A673 (cell line): ENCODE measurements around the gene PTPRK. TPM values are rescaled to one million over a fixed set of nuclear protein-coding genes. Genes with fewer than 3 reads are reported as not detected.

Source experiments
- BruUV-seq: library from RNA; stranded (reverse); fragments of 400-500 nt; replicated peaks from 2 replicates; lab custom pipeline; 2021; lab: Mats Ljungman, UMichigan
- CTCF ChIA-PET: fragments of 300-600 bp; sonication (Branson Sonifier 250); formaldehyde crosslinking; loops from one replicate; lab custom pipeline; 2022; ENCODE audit warnings: antibody characterized with exemption; lab: Charles Lee
- POLR2A ChIA-PET: fragments of 300-600 bp; sonication (Branson Sonifier 250); formaldehyde crosslinking; loops from one replicate; lab custom pipeline; 2022; ENCODE audit warnings: antibody characterized with exemption; ENCODE audit not compliant: low non-redundant PET; lab: Charles Lee
- DNase-seq: peaks from one replicate; pipeline ENCODE4 v3.0.0-alpha.2; 2015; ENCODE audit warnings: low spot score
- H3K27ac ChIP-seq: fragments of 200-600 bp; sonication (generic); 2 replicates; pipeline ENCODE4 v1.5.1; 2016; ENCODE audit warnings: mixed run types, low read depth, mild to moderate bottlenecking, mixed read lengths, antibody characterized with exemption, low read length; ENCODE audit not compliant: poor library complexity, severe bottlenecking
- H3K27me3 ChIP-seq: fragments of 200-600 bp; sonication (generic); replicated peaks from 2 replicates; pipeline ENCODE4 v1.6.1; 2017; ENCODE audit warnings: mixed run types, low read depth, mild to moderate bottlenecking, mixed read lengths, antibody characterized with exemption, low read length; ENCODE audit not compliant: insufficient read depth, poor library complexity
- H3K36me3 ChIP-seq: fragments of 200-600 bp; sonication (generic); 2 replicates; pipeline ENCODE4 v1.6.1; 2016; ENCODE audit warnings: mixed run types, mild to moderate bottlenecking, mixed read lengths, antibody characterized with exemption, low read length; ENCODE audit not compliant: insufficient read depth, poor library complexity, severe bottlenecking
- H3K4me1 ChIP-seq: fragments of 200-600 bp; sonication (generic); 2 replicates; pipeline ENCODE4 v1.6.1; 2017; ENCODE audit warnings: mixed run types, mild to moderate bottlenecking, mixed read lengths, antibody characterized with exemption, low read length; ENCODE audit not compliant: insufficient read depth, poor library complexity, severe bottlenecking
- H3K4me3 ChIP-seq: fragments of 200-600 bp; sonication (generic); 2 replicates; pipeline ENCODE4 v1.5.1; 2016; ENCODE audit warnings: low read depth, mixed run types, mild to moderate bottlenecking, mixed read lengths, low read length; ENCODE audit not compliant: poor library complexity, severe bottlenecking
- H3K9me3 ChIP-seq: fragments of 200-600 bp; sonication (generic); 2 replicates; pipeline ENCODE4 v1.6.1; 2016; ENCODE audit warnings: mixed run types, low read depth, mild to moderate bottlenecking, mixed read lengths, antibody characterized with exemption, low read length; ENCODE audit not compliant: poor library complexity, severe bottlenecking
- EZH2 ChIP-seq: fragments of 200-600 bp; sonication (generic); IDR thresholded peaks from 2 replicates; pipeline ENCODE4 v1.6.1; 2017; ENCODE audit warnings: borderline replicate concordance, low read depth, mild to moderate bottlenecking, mixed read lengths, antibody characterized with exemption, low read length; ENCODE audit not compliant: poor library complexity, severe bottlenecking
- intact Hi-C: fragments of 100-400 bp; cut with micrococcal nuclease; formaldehyde crosslinking; loops from one replicate; pipeline ENCODE4 v1.10.0; 2022; ENCODE audit not compliant: unreplicated experiment
- total RNA-seq: library from RNA; stranded (reverse); gene quantifications from 2 replicates; pipeline ENCODE4 v1.2.3, GENCODE V29; 2021
- TF ChIP-seq, protein P1 (sequence below): fragments of 300-800, 200-600 bp; sonication (generic); conservative IDR thresholded peaks from 2 replicates; pipeline ENCODE4 v1.5.1; 2017; ENCODE audit warnings: low read depth, mild to moderate bottlenecking, antibody characterized with exemption, low read length, moderate library complexity, mixed read lengths

Gene PTPRK
- total RNA-seq, 1 experiment from 2014 or later = 77.3 TPM

DNA sequence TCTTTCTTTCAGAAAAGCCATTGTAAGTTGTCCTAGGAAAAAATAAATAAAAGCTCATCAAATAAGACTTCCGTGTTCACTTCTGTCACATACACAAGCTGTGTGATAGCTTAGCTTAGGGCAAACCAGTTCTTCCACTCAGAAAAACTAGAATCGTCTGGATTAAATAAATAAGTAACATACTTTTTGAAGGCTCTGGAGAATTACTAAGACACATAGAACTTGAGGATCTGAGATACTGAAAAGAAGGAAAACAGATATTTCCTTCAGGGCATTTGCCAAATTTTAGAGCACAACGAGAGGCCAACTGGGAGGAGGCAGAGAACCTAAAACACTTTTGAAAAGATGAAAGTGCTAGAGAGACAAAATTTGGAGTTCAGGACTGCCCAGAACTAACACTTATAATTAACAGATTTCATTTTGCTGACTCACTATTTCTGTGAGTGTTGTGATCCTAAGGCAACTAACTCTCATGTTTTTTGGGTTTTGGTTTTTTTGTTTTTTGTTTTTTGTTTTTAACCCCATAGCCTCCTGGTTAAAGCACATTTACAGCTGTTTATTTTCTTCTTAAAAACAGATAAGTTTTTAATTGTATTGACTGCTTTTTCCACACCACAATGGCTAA, 580.8 kb downstream of the PTPRK start:
- ChIA-PET CTCF (no interaction called here), POLR2A (no interaction called here)
- H3K27ac ChIP-seq = no peak overlapping the region

DNA sequence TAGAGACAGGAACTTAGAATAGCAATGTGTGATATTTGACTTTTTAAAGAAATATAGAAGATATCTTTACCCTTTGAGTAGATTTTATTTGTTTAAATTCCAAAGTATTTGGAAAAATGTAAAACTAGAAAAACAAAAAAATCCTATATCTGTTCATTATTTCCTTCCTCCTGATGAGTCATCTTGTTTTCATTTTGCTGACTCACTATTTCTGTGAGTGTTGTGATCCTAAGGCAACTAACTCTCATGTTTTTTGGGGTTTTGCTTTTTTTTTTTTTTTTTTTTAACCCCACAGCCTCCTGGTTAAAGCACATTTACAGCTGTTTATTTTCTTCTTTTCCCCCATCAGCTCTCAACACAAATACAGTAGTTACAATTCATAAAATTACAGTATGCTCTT, 581.7 kb downstream of the PTPRK start:
- no TSS peak for BruUV-seq
- DNase-seq = peak; percentile 45
- intact Hi-C loops = no loop called here
- Histone ChIP-seq H3K27ac (no peak overlapping the region), H3K4me1 (no peaks in the 10 kb centered on the region), H3K4me3 (no peak overlapping the region), H3K27me3 (no peaks in the 10 kb centered on the region), H3K9me3 (no peaks in the 10 kb centered on the region), H3K36me3 (no peaks in the 10 kb centered on the region)
- CTCF ChIA-PET = no interaction called here
- TF ChIP-seq, protein P1, sequence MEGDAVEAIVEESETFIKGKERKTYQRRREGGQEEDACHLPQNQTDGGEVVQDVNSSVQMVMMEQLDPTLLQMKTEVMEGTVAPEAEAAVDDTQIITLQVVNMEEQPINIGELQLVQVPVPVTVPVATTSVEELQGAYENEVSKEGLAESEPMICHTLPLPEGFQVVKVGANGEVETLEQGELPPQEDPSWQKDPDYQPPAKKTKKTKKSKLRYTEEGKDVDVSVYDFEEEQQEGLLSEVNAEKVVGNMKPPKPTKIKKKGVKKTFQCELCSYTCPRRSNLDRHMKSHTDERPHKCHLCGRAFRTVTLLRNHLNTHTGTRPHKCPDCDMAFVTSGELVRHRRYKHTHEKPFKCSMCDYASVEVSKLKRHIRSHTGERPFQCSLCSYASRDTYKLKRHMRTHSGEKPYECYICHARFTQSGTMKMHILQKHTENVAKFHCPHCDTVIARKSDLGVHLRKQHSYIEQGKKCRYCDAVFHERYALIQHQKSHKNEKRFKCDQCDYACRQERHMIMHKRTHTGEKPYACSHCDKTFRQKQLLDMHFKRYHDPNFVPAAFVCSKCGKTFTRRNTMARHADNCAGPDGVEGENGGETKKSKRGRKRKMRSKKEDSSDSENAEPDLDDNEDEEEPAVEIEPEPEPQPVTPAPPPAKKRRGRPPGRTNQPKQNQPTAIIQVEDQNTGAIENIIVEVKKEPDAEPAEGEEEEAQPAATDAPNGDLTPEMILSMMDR = no peak
- POLR2A ChIA-PET = no interaction called here

More for the DNA sequence above, 580.8 kb downstream of the PTPRK start:
- intact Hi-C loops = no loop called here
- H3K4me1 ChIP-seq = no peaks in the 10 kb centered on the region
- TF ChIP-seq EZH2 = no peak
- TF ChIP-seq, protein P1 = no peak
- BruUV-seq = no TSS peak
- no peak overlapping the region for H3K4me3 ChIP-seq
- no peaks in the 10 kb centered on the region for H3K36me3 ChIP-seq
- DNase-seq = no peak
- H3K27me3 ChIP-seq = no peaks in the 10 kb centered on the region
- H3K9me3 ChIP-seq = no peaks in the 10 kb centered on the region

DNA sequence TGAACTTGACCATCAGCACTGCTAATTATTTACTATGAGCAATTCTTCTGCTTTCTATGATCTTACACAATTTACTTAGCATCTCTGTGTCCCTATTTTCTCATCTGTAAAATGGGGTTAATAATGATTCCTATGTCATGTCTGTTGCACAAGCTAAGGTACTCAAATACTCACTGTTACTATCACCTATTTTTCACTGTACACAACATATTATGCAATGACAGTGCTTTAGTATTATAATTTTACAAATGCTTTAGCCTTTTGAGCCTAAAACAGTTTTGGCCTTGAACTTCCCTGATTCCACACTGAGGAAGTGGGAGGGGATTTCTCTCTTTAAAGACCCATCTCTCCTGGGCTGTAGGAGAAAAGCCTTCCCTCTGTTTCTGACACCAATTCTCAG, 582.7 kb downstream of the PTPRK start:
- Histone ChIP-seq H3K27ac (no peak overlapping the region), H3K9me3 (peaks cover 5% of the 10 kb centered on the region), H3K27me3 (no peaks in the 10 kb centered on the region), H3K36me3 (no peaks in the 10 kb centered on the region), H3K4me1 (no peaks in the 10 kb centered on the region), H3K4me3 (no peak overlapping the region)
- DNase-seq = no peak
- BruUV-seq = no TSS peak
- ChIA-PET CTCF (no interaction called here), POLR2A (no interaction called here)
- intact Hi-C loops = no loop called here
- TF ChIP-seq, protein P1 = no peak
- TF ChIP-seq EZH2 = no peak
